NCI-H82 (cell line): ENCODE data around the gene PPP1R13B.
"Not testable (repeated sequence)": the region's sequence is repeated elsewhere in the genome, so short reads cannot be mapped to it uniquely, and the experiment has no call there.

ENCODE experiments used
- DNase-seq: peaks from one replicate; lab custom pipeline; 2025; lab: John Stamatoyannopoulos, UW

Gene PPP1R13B

GRCh38 chr14:103698380-103699260 lies 148.8 kb downstream of the PPP1R13B start:
- no peak for DNase-seq

GRCh38 chr14:103697603-103698379 lies 149.6 kb downstream of the PPP1R13B start:
- DNase-seq: no peak

- no peak for DNase-seq
Observed at GRCh38 chr14:103697206-103697602, 150.2 kb downstream of the PPP1R13B start.

DNA sequence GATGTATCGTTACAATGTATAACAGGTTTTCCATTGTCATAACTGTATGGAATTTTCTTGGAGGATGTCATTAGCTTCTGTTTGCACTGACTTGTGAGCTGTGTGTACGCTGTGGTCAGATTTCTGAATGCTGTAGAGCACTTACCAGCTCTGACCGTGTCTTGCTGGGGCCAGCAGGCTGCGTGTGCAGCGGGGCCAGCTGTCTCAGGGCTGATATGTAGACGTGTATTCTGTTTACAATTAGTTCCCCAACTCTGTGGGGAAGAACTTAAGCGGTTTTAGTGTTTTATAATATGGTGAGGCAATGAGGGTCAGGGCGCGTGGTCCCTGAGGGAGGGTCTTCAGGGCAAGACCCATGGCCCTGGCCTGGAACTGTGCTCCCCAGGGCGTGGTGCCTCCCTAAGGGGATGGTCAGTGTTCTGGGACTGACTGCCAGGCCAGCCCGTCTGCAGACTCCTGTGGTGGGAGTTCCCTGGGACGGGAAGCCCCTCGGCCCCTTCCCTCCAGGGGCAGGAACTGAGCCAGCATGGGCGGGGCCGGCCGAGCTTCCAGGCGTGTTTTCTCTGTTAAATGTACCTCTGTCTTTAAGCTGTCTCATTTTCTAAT lies 150.8 kb downstream of the PPP1R13B start:
- no peak for DNase-seq

DNA sequence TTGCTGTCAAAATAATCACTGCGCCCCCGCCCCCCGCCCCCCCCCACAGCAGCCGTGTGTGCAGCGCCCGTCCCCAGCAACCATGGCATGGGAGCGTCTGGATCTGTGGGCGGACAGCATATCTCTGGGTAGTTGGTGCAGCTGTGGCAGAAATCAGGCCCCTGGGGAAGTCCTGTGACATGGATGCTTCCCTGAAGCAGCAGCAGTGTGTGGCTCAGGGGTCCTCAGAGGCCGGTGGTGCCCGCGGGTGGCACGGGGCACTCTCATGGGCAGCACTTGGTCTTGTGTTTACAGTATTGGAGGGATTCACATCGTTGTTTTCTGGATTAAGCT lies 151.3 kb downstream of the PPP1R13B start:
- DNase-seq: no peak

DNA sequence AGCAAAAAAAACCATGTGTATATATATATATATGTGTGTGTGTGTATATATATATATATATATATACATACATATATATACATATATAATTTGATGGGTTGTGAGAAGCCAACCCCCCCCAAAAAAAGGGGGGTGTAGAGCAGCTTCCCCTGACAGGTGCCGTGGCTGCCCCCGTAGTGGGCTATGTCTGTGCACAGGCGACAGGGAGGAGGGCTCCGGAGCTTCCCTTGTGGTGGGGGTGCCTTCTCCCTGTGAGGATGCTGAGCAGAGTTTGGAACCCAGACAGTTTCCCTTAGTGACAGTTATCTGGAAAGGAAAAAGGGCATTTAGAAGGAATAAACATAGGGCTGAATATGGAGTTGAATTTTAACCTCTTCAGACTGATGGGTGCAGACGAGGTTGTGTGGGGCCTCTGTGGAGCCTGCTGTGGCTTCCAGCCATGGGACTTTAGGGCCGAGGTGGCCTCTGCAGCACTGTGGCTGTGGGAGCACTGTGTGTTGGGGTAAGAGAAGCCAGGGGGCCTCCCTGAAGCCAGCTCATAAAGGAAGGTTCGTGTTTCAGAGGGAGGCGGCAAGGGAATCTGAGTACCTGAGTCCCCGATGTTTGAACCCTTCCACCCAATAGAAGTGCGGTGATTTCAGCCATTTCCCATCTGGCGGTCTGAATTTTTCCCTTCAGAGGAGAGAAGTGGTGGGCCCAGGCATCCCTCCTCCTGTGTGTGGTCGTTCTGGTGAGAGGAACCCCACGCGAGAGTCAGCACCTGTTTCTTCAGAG lies 151.9 kb downstream of the PPP1R13B start:
- no peak for DNase-seq

DNA sequence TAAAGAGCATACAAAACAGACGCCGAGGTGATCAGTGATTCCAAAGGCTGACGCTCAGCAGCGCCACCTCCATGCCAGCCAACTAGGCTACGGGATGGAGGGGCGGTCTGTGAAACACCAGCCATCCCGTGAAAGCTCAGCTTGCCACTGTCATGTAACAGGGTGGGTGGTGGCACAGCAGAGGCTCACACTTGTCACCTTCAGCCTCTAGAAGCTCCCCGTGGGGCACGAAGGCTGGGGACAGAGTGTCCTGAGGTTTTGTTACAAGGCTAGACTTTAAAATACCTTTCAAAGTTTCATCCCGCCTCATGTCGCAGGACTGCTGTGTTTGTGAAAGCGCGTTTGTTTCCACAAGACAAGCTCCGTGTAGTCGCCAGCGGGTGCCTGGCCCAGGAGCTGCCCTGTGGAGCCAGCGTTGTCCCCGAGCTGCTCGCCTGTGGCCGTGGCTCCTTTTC lies 152.8 kb downstream of the PPP1R13B start:
- no peak for DNase-seq

GRCh38 chr14:103693515-103693914 lies 153.9 kb downstream of the PPP1R13B start:
- no peak for DNase-seq

DNA sequence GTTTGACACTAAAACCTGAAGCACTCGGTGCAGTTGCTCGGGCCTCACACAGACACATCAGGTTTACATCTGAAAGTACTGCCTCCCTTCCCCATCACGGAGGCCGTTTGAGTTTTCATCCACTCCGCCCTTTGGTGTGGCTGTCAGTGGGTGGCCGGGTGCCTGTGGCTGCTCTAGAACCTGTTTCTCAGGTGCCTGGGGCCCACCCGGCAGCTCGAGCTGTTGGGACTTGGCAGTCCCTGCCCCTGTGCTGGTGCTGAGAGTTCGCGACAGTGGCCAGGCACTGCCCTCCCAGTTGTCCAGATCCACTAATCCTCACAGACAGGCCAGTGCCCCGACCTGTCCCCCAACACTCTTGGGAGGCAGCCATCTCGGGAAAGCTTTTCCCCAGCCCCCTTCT lies 154.5 kb downstream of the PPP1R13B start:
- DNase-seq: no peak

DNA sequence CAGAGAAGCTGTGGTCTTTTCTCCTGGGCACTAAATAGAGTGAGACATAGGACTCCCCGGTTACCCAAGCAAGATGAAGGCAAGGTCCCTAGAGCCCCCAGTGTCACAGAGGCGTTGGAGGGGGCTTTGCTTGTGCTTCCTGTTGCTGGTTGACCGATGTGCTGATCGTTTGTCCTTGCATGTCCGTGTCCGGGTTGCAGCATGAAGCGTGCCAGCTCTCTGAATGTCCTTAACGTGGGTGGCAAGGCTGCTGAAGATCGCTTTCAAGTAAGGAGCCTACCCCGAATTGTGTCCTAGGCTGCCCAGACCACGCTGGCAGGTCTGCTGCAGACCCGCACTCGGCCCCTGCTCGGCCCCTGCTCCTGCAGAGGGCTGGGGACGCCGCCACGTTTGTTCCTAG lies 155.2 kb downstream of the PPP1R13B start:
- no peak for DNase-seq

GRCh38 chr14:103691655-103692054 lies 155.7 kb downstream of the PPP1R13B start:
- not testable (repeated sequence) for DNase-seq

GRCh38 chr14:103690332-103690731 lies 157.0 kb downstream of the PPP1R13B start:
- DNase-seq: no peak

DNA sequence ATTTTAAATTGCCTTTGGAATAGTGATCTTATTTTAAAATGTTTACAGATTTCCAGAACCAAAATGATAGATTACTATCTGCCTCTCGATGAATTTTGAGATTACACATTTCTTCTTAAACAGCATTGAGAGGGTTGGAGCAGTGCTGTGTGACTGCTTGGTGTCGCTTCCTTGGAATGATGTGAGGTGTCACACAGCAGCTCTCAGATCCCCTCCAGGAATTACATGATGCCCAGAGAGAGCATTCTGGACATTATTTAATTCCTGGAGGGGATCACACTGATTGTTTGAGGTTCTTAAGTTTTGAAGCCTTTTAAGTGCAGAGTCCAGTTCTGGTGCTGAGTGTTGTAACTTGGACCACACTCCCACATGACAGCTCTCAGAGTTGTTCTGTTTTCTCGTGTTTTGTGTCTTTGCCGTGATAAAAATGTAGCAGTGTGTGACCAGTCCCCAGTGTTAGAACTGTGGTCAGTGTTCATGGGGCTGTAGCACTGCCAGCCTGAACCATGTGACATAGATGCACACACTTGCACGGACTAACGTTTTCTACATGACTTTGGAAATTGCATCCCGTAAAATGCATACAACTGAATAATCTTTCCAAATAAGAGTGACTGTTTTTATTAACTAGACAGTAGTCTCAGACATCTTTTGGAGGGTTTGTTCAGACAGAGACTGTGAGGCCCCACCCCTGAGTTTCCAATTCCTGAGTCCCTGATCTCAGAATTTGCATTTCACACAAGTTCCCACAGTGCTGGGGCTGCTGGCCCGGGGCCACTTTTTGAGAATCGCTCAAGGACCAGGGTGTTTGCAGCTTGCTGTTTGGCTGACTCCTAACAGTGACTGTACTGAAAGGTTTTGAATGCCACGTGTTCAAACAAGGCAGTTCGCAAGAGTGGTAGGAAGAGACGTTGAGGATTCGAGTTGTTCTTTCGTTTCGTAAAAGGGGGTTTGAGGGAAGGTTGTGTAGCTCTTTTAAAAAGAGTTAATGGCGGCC lies 158.2 kb downstream of the PPP1R13B start:
- DNase-seq: no peak

DNA sequence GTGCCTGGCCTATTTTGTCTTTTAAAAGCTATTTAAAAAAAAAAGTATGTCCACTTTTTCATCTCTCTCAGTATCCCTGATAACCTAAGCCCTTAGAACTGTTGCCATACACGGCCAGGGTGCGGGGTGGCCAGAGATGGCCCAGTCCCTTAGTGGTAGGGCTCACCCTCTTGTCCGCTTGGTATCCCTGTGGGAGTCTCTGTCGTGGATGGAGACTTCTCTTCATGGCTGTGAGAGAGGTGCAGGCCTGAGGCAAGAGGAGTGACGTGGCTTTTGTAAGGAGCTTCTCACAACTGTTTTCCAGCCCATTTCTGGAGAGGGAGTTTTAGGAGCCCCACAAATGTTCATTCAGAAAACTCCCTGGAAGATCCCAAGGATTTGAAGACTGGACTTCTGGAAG lies 158.9 kb downstream of the PPP1R13B start:
- no peak for DNase-seq

- no peak for DNase-seq
Observed at GRCh38 chr14:103687712-103688111, 159.7 kb downstream of the PPP1R13B start.

- no peak for DNase-seq
Observed at GRCh38 chr14:103686831-103687485, 160.4 kb downstream of the PPP1R13B start.

DNA sequence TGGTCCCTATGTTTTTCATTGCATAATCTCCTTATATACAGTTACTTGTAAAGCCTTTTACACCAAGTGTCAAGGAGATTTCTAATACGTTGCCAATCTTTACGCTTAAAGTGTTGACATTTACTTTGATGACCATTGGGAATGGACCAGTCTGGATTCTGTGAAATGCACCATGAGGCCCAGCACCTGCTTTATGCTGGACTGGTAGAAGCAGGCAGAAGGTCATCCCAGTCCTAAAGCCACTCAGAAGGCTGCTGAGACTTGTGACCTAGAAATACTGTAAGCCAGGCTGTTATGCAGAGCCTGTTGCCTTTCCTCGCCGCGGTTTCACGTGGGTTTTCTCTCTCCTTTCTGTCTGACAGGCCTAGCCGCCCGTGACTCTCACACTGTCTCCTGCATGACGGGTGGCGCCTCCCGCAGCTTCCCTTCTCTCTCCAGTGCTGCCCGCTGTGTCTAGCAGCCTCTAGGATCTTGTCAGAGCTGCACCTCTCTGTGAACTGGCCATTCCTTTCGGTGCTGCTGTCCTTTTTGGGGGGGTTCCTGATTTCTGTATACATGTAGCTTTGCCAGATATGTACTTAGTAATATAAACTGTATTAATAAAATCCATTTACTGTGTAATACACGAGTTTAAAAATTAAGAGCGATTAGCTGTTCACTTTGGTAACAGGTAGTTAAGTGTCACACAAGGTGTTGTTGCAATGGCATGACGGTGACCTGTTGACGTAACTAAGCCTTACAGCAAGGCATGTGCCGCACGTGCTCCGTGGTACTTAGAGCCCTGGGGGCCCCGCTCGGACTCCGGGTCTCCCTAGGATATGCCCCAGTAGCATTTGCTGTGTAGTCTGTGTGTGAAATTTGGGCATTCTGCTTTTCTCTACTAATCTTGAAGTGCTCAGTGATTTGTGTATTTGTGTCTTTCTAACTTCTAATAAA lies 161.8 kb downstream of the PPP1R13B start:
- DNase-seq: no peak

DNA sequence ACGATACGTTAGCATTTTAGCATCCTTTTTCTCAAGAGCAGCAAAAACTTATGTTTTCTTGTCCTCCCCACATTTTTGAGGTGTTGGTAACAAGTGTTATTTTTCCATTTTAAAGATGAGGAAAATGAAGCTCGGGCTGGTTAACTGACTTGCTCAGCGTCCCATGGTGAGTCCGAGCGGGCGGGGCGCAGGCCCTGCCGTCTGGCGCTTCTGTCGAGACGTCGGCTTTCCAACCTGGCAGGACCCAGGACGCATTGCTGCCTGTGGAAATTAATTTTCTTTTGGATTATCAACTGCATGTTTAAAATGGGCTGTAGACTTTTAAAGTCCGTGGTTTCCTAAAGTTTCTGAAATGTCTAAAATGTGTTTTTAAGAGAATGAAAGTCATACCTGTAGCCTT lies 162.5 kb downstream of the PPP1R13B start:
- DNase-seq: no peak

- no peak for DNase-seq
Observed at GRCh38 chr14:103684471-103684870, 162.9 kb downstream of the PPP1R13B start.
